ENCODE data around the gene FAM89B.

FAM89B gene

GRCh38 chr11:65558002-65558929, 14.1 kb upstream of the FAM89B start, which contains the start of gene LTBP3:
Gene LTBP3 (minus strand): TSS chr11:65558359. CDS start chr11:65557959, 400 bp downstream.
- H3K36me3 ChIP-seq (ENCODE audit: insufficient read depth, low read length), result no peaks in the 10 kb centered on the region
- ATAC-seq (ENCODE audit: insufficient read depth, low read depth) (peak; percentile 27; the same call in 2 of the 3 replicates), DNase-seq (peak; percentile 45)
- peaks cover 33% of the 10 kb centered on the region for H3K4me1 ChIP-seq (ENCODE audit: insufficient read depth, low read length)
- peak within 1 kb of the TSS; percentile 68 for H3K4me2 ChIP-seq (ENCODE audit: insufficient read depth, low read length)
- H3K27ac ChIP-seq (ENCODE audit: low read length), result no peak within 1 kb of the TSS
- no peaks in the 10 kb centered on the region for H3K79me2 ChIP-seq (ENCODE audit: insufficient read depth, low read length)
- no peaks in the 10 kb centered on the region for H3K9me3 ChIP-seq (ENCODE audit: insufficient read depth, low read length, severe bottlenecking)
- H3K4me3 ChIP-seq (ENCODE audit: low read depth in 1 of 2, low read length in 2 of 2), result peak within 1 kb of the TSS; percentile 4 to 55; a peak in 3 of 4 replicates
- H2AFZ ChIP-seq (ENCODE audit: low read depth, low read length), result peak within 1 kb of the TSS; percentile 61
- H4K20me1 ChIP-seq (ENCODE audit: insufficient read depth, low read length), result peaks cover 5% of the 10 kb centered on the region; the same call in 1 of the 2 replicates
- H3K27me3 ChIP-seq (ENCODE audit: insufficient read depth, low read length, poor library complexity), result peaks cover 26% of the 10 kb centered on the region
- TF ChIP-seq EZH2 (IDR thresholded peaks at IDR 0.05; ENCODE audit: borderline replicate concordance, low read depth, low read length, severe bottlenecking), result peak; percentile 85
- TF ChIP-seq CTCF (IDR thresholded peaks at IDR 0.05; ENCODE audit: borderline replicate concordance, extremely low read depth, low read length, poor library complexity, severe bottlenecking), result no peak
- peak within 1 kb of the TSS; percentile 57 for H3K9ac ChIP-seq (ENCODE audit: low read depth, low read length)

- no peaks in the 10 kb centered on the region for H3K36me3 ChIP-seq (ENCODE audit: insufficient read depth, low read length)
- no peaks in the 10 kb centered on the region for H3K9me3 ChIP-seq (ENCODE audit: insufficient read depth, low read length, severe bottlenecking)
- H3K4me2 ChIP-seq (ENCODE audit: insufficient read depth, low read length), result peak overlapping the region; percentile 68
- H3K4me1 ChIP-seq (ENCODE audit: insufficient read depth, low read length), result peaks cover 26% of the 10 kb centered on the region
- ATAC-seq (ENCODE audit: insufficient read depth, low read depth) (no peak), DNase-seq (no peak)
- H3K4me3 ChIP-seq (ENCODE audit: low read depth in 1 of 2, low read length in 2 of 2), result peak overlapping the region in 1 of 2 experiments; percentile 55; a peak in 2 of 4 replicates
- peaks cover 26% of the 10 kb centered on the region for H3K27me3 ChIP-seq (ENCODE audit: insufficient read depth, low read length, poor library complexity)
- TF ChIP-seq CTCF (IDR thresholded peaks at IDR 0.05; ENCODE audit: borderline replicate concordance, extremely low read depth, low read length, poor library complexity, severe bottlenecking) (no peak), EZH2 (IDR thresholded peaks at IDR 0.05; ENCODE audit: borderline replicate concordance, low read depth, low read length, severe bottlenecking) (peak; percentile 8)
- H4K20me1 ChIP-seq (ENCODE audit: insufficient read depth, low read length), result peaks cover 5% of the 10 kb centered on the region; the same call in 1 of the 2 replicates
- H3K9ac ChIP-seq (ENCODE audit: low read depth, low read length), result peak overlapping the region; percentile 57; the same call in 1 of the 2 replicates
- H3K27ac ChIP-seq (ENCODE audit: low read length), result no peak overlapping the region
- no peaks in the 10 kb centered on the region for H3K79me2 ChIP-seq (ENCODE audit: insufficient read depth, low read length)
- H2AFZ ChIP-seq (ENCODE audit: low read depth, low read length), result peak overlapping the region; percentile 24
Measured at GRCh38 chr11:65558930-65559509, 13.3 kb upstream of the FAM89B start.

GRCh38 chr11:65559535-65559934, 12.8 kb upstream of the FAM89B start:
- Histone ChIP-seq H3K36me3 (ENCODE audit: insufficient read depth, low read length) (no peaks in the 10 kb centered on the region), H3K4me2 (ENCODE audit: insufficient read depth, low read length) (no peak overlapping the region), H3K4me1 (ENCODE audit: insufficient read depth, low read length) (peaks cover 21% of the 10 kb centered on the region), H3K27me3 (ENCODE audit: insufficient read depth, low read length, poor library complexity) (peaks cover 26% of the 10 kb centered on the region), H3K9me3 (ENCODE audit: insufficient read depth, low read length, severe bottlenecking) (no peaks in the 10 kb centered on the region), H2AFZ (ENCODE audit: low read depth, low read length) (no peak overlapping the region), H3K4me3 (ENCODE audit: low read depth in 1 of 2, low read length in 2 of 2) (no peak overlapping the region), H3K79me2 (ENCODE audit: insufficient read depth, low read length) (no peaks in the 10 kb centered on the region), H3K9ac (ENCODE audit: low read depth, low read length) (no peak overlapping the region), H4K20me1 (ENCODE audit: insufficient read depth, low read length) (peaks cover 5% of the 10 kb centered on the region; the same call in 1 of the 2 replicates), H3K27ac (ENCODE audit: low read length) (no peak overlapping the region)
- ATAC-seq (ENCODE audit: insufficient read depth, low read depth) (no peak), DNase-seq (no peak)
- no peak for TF ChIP-seq CTCF (IDR thresholded peaks at IDR 0.05; ENCODE audit: borderline replicate concordance, extremely low read depth, low read length, poor library complexity, severe bottlenecking)

Data from DND-41 (cell line).